A549 (cell line): Measurements from ENCODE around the gene UBE2R2. TPM values are rescaled to one million over a fixed set of nuclear protein-coding genes. Genes with fewer than 3 reads are reported as not detected.

Experiments used
- ATAC-seq, 2 experiments: fragments of 200-7000 bp in 1 of 2; fragments of >200 bp in 1 of 2; cut with Nextera tagmentation in 1 of 2; cut with Tn5 transposase in 1 of 2; 3 replicates each; pipeline versions ENCODE4 v1.8.0 to v1.9.1; 2018 to 2020; ENCODE audit warnings: mild to moderate bottlenecking in 1 of 2, moderate library complexity in 1 of 2
- CTCF ChIA-PET: fragments of 300-600 bp; sonication (Branson Sonifier 250); formaldehyde crosslinking; extraction: SDS; loops from one replicate; lab custom pipeline; 2021; ENCODE audit warnings: antibody characterized with exemption, inconsistent platforms; lab: Yijun Ruan, JAX
- POLR2A ChIA-PET: fragments of 350-600 bp; formaldehyde crosslinking; extraction: SDS; loops from one replicate; lab custom pipeline; 2021; ENCODE audit warnings: antibody characterized with exemption, inconsistent platforms; lab: Yijun Ruan, JAX
- DNase-seq, 2 experiments: peaks; one replicate each; pipeline versions ENCODE4 v3.0.0 to v3.0.0-alpha.2; 2011 to 2016; ENCODE audit warnings: low read depth in 1 of 2, low spot score in 1 of 2
- FAIRE-seq: peaks from 2 replicates; lab custom pipeline; 2011; peaks lifted over from hg19 to GRCh38; lab: Jason Lieb, UNC
- H3K27ac ChIP-seq, 2 experiments: fragments of >200 bp; sonication (Bioruptor Twin); formaldehyde crosslinking; 3 replicates each; pipeline ENCODE4 v1.5.1; 2016 to 2017
- H3K4me1 ChIP-seq: fragments of >200 bp; sonication (Bioruptor Twin); formaldehyde crosslinking; 3 replicates; pipeline ENCODE4 v1.6.1; 2016
- H3K4me2 ChIP-seq: fragments of >200 bp; sonication (Bioruptor Twin); formaldehyde crosslinking; 3 replicates; pipeline ENCODE4 v1.6.1; 2016
- H3K4me3 ChIP-seq: fragments of >200 bp; sonication (Bioruptor Twin); formaldehyde crosslinking; 3 replicates; pipeline ENCODE4 v1.5.1; 2016
- H3K9me3 ChIP-seq: fragments of >200 bp; sonication (Bioruptor Twin); formaldehyde crosslinking; 3 replicates; pipeline ENCODE4 v1.6.1; 2016
- CBX8 ChIP-seq: fragments of 200-600 bp; sonication (generic); IDR thresholded peaks from 2 replicates; pipeline ENCODE4 v1.6.1; 2016
- EHF ChIP-seq: fragments of 250-450 bp; sonication (Bioruptor Pico); IDR thresholded peaks from 2 replicates; pipeline ENCODE4 v1.5.0; 2020; ENCODE audit warnings: mild to moderate bottlenecking
- HOXB13 ChIP-seq: fragments of 250-450 bp; sonication (Bioruptor Pico); IDR thresholded peaks from 2 replicates; pipeline ENCODE4 v1.5.0; 2020; ENCODE audit warnings: low read depth, mild to moderate bottlenecking, moderate library complexity
- MAFK ChIP-seq: fragments of 450-650 bp; IDR thresholded peaks from 2 replicates; pipeline ENCODE4 v1.6.1; 2014; ENCODE audit not compliant: partially characterized antibody
- NPAS2 ChIP-seq: fragments of 250-450 bp; sonication (Bioruptor Pico); IDR thresholded peaks from 2 replicates; pipeline ENCODE4 v1.8.0; 2022; ENCODE audit warnings: mild to moderate bottlenecking, moderate library complexity, borderline replicate concordance
- RAD21 ChIP-seq, 2 experiments: fragments of >200 bp in 1 of 2; sonication (Bioruptor Twin) in 1 of 2; formaldehyde crosslinking in 1 of 2; IDR thresholded peaks in 1 of 2; conservative IDR thresholded peaks in 1 of 2; 2 replicates in 1 of 2; 3 replicates in 1 of 2; pipeline ENCODE4 v1.6.1; 2012 to 2018; ENCODE audit warnings: inconsistent platforms in 1 of 2
- RNF2 ChIP-seq: fragments of 200-600 bp; sonication (generic); IDR thresholded peaks from 2 replicates; pipeline ENCODE4 v1.6.1; 2016; ENCODE audit warnings: low read depth, mild to moderate bottlenecking, antibody characterized with exemption, moderate library complexity, borderline replicate concordance
- SMC3 ChIP-seq: fragments of >200 bp; sonication (Bioruptor Twin); formaldehyde crosslinking; IDR thresholded peaks from 3 replicates; pipeline ENCODE4 v1.6.1; 2018; ENCODE audit warnings: inconsistent platforms
- WGBS: methylation state at CpG from one replicate; pipeline ENCODE4 v1.1.6; 2017; ENCODE audit errors: missing lambda C conversion rate; 5-methylcytosine and 5-hydroxymethylcytosine counted together
- polyA plus RNA-seq, 4 experiments: library from polyadenylated mRNA; depleted of rRNA in 3 of 4; stranded (reverse); fragments of >200 nt; fragmentation: RNase III in 1 of 4; extraction: RNeasy Plus Mini Kit Qiagen cat#74134 plus additional on column Dnase treatment in 1 of 4; gene quantifications; 2 replicates in 3 of 4; 3 replicates in 1 of 4; pipeline ENCODE4 v1.2.3, GENCODE V29; 2011 to 2017
- TF ChIP-seq, protein P1 (sequence below): fragments of 150-350 bp; IDR thresholded peaks from 2 replicates; pipeline ENCODE4 v1.6.1; 2014; ENCODE audit warnings: low read depth, mild to moderate bottlenecking, low read length
- TF ChIP-seq, protein P2 (sequence below): fragments of 200-600 bp; sonication (generic); IDR thresholded peaks from 2 replicates; pipeline ENCODE4 v1.6.1; 2016; ENCODE audit warnings: antibody characterized with exemption, mild to moderate bottlenecking, moderate library complexity
- TF ChIP-seq, protein P3 (sequence below): IDR thresholded peaks from 2 replicates; pipeline ENCODE4 v1.6.1; 2012
- TF ChIP-seq, protein P4 (sequence below): IDR thresholded peaks from 2 replicates; pipeline ENCODE4 v1.6.1; 2012
- TF ChIP-seq, protein P5 (sequence below): fragments of >200 bp; sonication (Bioruptor Twin); formaldehyde crosslinking; IDR thresholded peaks from 3 replicates; pipeline ENCODE4 v1.5.1; 2016

Gene UBE2R2
- polyA plus RNA-seq, 2 of the 4 experiments (the other 2 are of a cell fraction), result 41.2 to 48.1 TPM

DNA sequence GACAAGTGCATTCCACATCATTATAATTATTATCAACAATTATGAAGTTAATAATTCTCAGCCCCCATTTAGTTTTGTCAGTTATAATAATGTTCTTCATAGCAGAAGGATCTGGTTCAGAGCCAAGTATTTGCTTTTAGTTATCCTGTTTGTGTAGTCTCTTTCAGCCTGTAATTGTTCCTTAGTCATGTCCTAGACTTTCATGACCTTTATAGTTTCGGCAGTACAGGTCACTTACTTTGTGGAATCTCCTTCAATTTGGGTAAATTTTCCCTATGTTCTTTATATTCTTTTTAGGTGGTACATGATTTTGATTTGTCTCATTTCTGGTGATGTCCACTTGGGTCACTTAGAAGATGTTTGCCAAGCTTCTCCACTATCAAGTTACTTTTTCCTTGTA, 34.3 kb downstream of the UBE2R2 start:
- Histone ChIP-seq H3K4me1 (peaks cover 72% of the 10 kb centered on the region), H3K27ac (peak overlapping the region in 1 of 2 experiments; percentile 30; a peak in 2 of 6 replicates), H3K4me3 (no peak overlapping the region), H3K4me2 (peak overlapping the region; percentile 61), H3K9me3 (no peaks in the 10 kb centered on the region)
- POLR2A ChIA-PET, result no interaction called here
- ATAC-seq (no peak), FAIRE-seq (no peak), DNase-seq (no peak)
- 16% methylated on average over 1 of the region's 1 CpG for WGBS
- CTCF ChIA-PET, result interaction anchor here (1.1 to 6.6 kb wide), 9 partner anchors 29 to 227 kb away, joined by 3 to 90 read pairs (median 6); no protein-coding TSS in a partner anchor
- TF ChIP-seq CBX8 (no peak), NPAS2 (no peak), RNF2 (no peak), MAFK (no peak)
- TF ChIP-seq, protein P1, sequence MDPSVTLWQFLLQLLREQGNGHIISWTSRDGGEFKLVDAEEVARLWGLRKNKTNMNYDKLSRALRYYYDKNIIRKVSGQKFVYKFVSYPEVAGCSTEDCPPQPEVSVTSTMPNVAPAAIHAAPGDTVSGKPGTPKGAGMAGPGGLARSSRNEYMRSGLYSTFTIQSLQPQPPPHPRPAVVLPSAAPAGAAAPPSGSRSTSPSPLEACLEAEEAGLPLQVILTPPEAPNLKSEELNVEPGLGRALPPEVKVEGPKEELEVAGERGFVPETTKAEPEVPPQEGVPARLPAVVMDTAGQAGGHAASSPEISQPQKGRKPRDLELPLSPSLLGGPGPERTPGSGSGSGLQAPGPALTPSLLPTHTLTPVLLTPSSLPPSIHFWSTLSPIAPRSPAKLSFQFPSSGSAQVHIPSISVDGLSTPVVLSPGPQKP, result no peak
- TF ChIP-seq, protein P2, sequence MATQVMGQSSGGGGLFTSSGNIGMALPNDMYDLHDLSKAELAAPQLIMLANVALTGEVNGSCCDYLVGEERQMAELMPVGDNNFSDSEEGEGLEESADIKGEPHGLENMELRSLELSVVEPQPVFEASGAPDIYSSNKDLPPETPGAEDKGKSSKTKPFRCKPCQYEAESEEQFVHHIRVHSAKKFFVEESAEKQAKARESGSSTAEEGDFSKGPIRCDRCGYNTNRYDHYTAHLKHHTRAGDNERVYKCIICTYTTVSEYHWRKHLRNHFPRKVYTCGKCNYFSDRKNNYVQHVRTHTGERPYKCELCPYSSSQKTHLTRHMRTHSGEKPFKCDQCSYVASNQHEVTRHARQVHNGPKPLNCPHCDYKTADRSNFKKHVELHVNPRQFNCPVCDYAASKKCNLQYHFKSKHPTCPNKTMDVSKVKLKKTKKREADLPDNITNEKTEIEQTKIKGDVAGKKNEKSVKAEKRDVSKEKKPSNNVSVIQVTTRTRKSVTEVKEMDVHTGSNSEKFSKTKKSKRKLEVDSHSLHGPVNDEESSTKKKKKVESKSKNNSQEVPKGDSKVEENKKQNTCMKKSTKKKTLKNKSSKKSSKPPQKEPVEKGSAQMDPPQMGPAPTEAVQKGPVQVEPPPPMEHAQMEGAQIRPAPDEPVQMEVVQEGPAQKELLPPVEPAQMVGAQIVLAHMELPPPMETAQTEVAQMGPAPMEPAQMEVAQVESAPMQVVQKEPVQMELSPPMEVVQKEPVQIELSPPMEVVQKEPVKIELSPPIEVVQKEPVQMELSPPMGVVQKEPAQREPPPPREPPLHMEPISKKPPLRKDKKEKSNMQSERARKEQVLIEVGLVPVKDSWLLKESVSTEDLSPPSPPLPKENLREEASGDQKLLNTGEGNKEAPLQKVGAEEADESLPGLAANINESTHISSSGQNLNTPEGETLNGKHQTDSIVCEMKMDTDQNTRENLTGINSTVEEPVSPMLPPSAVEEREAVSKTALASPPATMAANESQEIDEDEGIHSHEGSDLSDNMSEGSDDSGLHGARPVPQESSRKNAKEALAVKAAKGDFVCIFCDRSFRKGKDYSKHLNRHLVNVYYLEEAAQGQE, result no peak
- TF ChIP-seq, protein P3, sequence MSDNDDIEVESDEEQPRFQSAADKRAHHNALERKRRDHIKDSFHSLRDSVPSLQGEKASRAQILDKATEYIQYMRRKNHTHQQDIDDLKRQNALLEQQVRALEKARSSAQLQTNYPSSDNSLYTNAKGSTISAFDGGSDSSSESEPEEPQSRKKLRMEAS, result no peak
- TF ChIP-seq, protein P4, sequence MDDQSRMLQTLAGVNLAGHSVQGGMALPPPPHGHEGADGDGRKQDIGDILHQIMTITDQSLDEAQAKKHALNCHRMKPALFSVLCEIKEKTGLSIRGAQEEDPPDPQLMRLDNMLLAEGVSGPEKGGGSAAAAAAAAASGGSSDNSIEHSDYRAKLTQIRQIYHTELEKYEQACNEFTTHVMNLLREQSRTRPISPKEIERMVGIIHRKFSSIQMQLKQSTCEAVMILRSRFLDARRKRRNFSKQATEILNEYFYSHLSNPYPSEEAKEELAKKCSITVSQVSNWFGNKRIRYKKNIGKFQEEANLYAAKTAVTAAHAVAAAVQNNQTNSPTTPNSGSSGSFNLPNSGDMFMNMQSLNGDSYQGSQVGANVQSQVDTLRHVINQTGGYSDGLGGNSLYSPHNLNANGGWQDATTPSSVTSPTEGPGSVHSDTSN, result no peak

DNA sequence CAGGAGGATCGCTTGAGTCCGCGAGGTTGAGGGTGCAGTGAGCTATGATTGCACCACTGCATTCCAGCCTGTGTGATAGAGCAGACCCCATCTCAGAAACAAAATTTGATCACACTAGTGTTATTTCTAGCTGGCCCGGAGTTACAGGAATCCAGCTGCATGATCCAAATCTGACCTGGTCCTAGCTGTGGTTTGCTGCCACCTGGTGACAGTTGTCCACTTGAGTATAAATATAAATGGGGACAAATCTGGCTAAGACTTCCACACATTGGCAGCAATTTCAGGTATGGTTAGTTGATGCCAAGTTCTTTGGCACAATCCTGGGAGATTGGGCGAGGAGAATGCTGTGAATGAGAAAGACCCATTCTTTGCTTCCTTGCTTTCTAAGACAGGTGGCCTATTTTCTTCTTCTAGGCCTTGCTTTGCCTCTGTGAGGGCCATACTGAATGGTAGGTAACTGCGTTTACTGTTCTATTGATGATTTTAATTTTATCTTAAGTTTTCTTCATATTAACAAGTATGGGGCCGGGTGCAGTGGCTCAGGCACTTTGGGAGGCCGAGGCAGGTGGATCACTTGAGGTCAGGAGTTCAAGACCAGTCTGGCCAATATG, 35.4 kb downstream of the UBE2R2 start:
- ATAC-seq, result peak; percentile 81 to 90
- WGBS, result 67% methylated on average over 8 of the region's 8 CpGs
- TF ChIP-seq, protein P5, sequence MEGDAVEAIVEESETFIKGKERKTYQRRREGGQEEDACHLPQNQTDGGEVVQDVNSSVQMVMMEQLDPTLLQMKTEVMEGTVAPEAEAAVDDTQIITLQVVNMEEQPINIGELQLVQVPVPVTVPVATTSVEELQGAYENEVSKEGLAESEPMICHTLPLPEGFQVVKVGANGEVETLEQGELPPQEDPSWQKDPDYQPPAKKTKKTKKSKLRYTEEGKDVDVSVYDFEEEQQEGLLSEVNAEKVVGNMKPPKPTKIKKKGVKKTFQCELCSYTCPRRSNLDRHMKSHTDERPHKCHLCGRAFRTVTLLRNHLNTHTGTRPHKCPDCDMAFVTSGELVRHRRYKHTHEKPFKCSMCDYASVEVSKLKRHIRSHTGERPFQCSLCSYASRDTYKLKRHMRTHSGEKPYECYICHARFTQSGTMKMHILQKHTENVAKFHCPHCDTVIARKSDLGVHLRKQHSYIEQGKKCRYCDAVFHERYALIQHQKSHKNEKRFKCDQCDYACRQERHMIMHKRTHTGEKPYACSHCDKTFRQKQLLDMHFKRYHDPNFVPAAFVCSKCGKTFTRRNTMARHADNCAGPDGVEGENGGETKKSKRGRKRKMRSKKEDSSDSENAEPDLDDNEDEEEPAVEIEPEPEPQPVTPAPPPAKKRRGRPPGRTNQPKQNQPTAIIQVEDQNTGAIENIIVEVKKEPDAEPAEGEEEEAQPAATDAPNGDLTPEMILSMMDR, result peak; percentile 83
- TF ChIP-seq SMC3, result peak; percentile 82
- peak; percentile 85 to 87 for TF ChIP-seq RAD21 (conservative IDR thresholded peaks at IDR 0.05 in 1 of 2, IDR thresholded peaks at IDR 0.05 in 1 of 2)
- TF ChIP-seq HOXB13 (CRISPR knock-in tag), result no peak
- no peak for TF ChIP-seq EHF (CRISPR knock-in tag)
- TF ChIP-seq, all 56 proteins: peak for 3

More for the DNA sequence above, 35.4 kb downstream of the UBE2R2 start:
- ChIA-PET CTCF (interaction anchor here (0.6 to 6.6 kb wide), 32 partner anchors 9 to 169 kb away, joined by 3 to 90 read pairs (median 4); partner anchors contain the start of gene PRSS3), POLR2A (interaction anchor here (1.0 kb wide), 1 partner anchor 38 kb away, joined by 4 read pairs; no protein-coding TSS in a partner anchor)
- H3K4me1 ChIP-seq, result peaks cover 66% of the 10 kb centered on the region
- H3K27ac ChIP-seq, result peak overlapping the region in 1 of 2 experiments; percentile 59; a peak in 1 of 6 replicates
- H3K9me3 ChIP-seq, result no peaks in the 10 kb centered on the region
- DNase-seq (peak; percentile 47 to 75), FAIRE-seq (peak; percentile 36)
- peak overlapping the region; percentile 61 for H3K4me2 ChIP-seq
- no peak overlapping the region for H3K4me3 ChIP-seq
